Activated naive CD8-positive, alpha-beta T cell treated with anti-CD3 and anti-CD28 coated beads, Interleukin-2, amount 10 ng/mL, durations not matched to agents 7 days and 5 days (primary cell): Measurements from ENCODE around the gene MOB3A. TPM values are rescaled to one million over a fixed set of nuclear protein-coding genes. Genes with fewer than 3 reads are reported as not detected.
A peak's percentile ranks its signal among the peaks of the same experiment; 100 is the strongest.

Experiments used
- ATAC-seq: fragments of 150-1000 bp; cut with Tn5 transposase; one replicate; pipeline ENCODE4 v1.10.0; 2021; ENCODE audit warnings: low read depth, moderate library complexity
- POLR2A ChIA-PET: fragments of 350-600 bp; sonication (Branson Sonifier 250); formaldehyde crosslinking; loops from one replicate; lab custom pipeline; 2021; ENCODE audit warnings: antibody characterized with exemption; lab: Charles Lee
- DNase-seq: peaks from one replicate; pipeline ENCODE4 v3.0.0; 2021
- H3K27ac Mint-ChIP-seq: one replicate; pipeline ENCODE4 v1.8.0; 2022; ENCODE audit warnings: mild to moderate bottlenecking, mixed read lengths
- H3K27me3 Mint-ChIP-seq: one replicate; pipeline ENCODE4 v1.8.0; 2022; ENCODE audit warnings: mild to moderate bottlenecking, moderate library complexity, mixed read lengths
- H3K36me3 Mint-ChIP-seq: one replicate; pipeline ENCODE4 v1.8.0; 2021; ENCODE audit warnings: mild to moderate bottlenecking, mixed read lengths
- H3K4me1 Mint-ChIP-seq: one replicate; pipeline ENCODE4 v1.8.0; 2021; ENCODE audit warnings: mixed read lengths
- H3K4me3 Mint-ChIP-seq: one replicate; pipeline ENCODE4 v1.8.0; 2022; ENCODE audit warnings: mild to moderate bottlenecking, moderate library complexity, mixed read lengths
- H3K9me3 Mint-ChIP-seq: one replicate; pipeline ENCODE4 v1.8.0; 2021; ENCODE audit warnings: mixed read lengths
- total RNA-seq, 2 experiments: library from RNA; stranded (reverse); gene quantifications; one replicate each; pipeline ENCODE4 v1.2.3, GENCODE V29; 2021

The MOB3A gene
- total RNA-seq, 2 experiments from 2014 or later = 190 to 200 TPM

DNA sequence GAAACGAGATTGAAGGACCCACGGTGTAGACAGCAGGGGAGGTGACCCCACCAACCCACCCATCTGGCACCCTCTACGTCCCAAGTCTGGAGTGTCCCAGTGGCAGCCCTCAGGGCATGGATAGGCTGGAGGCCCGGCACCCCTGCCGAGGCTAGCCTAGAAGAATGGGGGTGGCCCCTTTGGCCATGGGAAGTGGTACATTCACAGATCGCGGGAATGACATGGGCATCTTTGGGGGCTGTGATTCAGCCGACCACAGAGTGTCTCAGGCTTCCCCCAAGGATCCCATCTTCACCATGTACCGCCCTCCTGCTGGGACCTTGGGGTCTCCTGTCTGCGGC, 33.8 kb downstream of the MOB3A start:
- ATAC-seq (no peak), DNase-seq (no peak)
- Mint-ChIP-seq H3K36me3 (no peaks in the 10 kb centered on the region), H3K4me3 (peak overlapping the region; percentile 91), H3K27ac (peak overlapping the region; percentile 90), H3K4me1 (peaks cover 17% of the 10 kb centered on the region), H3K9me3 (no peaks in the 10 kb centered on the region), H3K27me3 (no peaks in the 10 kb centered on the region)
- POLR2A ChIA-PET = interaction anchor here (0.6 to 4.6 kb wide), 8 partner anchors 11 to 124 kb away, joined by 3 to 73 read pairs (median 6); partner anchors contain the start of genes MKNK2 and MOB3A

DNA sequence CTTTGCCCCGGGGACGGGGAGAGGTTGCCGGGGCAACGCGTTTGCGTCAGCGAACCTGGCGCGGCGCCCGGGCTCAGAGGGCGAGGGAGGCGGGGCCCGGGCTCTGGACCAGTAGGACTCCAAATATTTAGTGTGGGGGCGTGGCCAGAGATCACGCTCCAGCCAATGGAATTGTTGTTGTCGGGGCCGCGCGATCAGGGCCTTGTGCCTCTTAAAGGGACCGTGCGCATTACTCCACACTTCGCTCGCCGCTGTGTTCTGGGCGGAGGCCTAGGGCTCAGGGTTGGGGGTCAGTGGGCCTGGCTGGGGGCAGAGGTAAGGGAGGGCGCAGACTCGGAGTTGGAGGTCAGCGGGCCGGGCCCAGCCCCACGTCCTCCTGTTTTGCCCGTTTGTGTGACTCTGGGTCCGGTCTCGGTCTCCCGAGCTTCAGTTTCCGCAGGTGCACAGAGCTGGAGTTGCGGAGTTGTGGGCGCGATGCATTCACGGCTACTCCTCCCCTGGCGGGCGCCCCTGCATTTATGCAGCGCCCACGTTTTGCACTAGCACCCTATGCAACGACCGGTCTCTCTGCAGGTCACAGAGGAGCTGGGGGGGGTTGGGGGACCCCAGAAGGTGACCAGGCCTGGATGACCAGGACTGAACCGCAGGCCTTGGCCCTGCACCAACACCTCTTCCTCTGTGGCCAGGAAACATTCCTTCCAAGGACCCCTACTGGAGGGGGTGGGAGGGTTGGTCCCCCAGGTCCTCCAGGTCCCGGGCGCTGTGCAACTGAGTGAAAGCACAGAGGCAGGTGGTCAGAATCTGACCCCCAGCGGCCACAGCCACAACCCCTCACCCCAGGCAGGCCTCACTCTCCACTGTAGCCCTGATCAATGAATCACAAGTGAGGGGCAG, 34.4 kb downstream of the MOB3A start:
- peaks cover 19% of the 10 kb centered on the region for H3K4me1 Mint-ChIP-seq
- no peaks in the 10 kb centered on the region for H3K36me3 Mint-ChIP-seq
- DNase-seq (peak; percentile 100), ATAC-seq (peak; percentile 91)
- peak overlapping the region; percentile 90 for H3K27ac Mint-ChIP-seq
- POLR2A ChIA-PET = interaction anchor here (0.5 to 4.6 kb wide), 9 partner anchors 11 to 764 kb away, joined by 3 to 73 read pairs (median 6); partner anchors contain the start of genes MKNK2 and MOB3A
- H3K4me3 Mint-ChIP-seq = peak overlapping the region; percentile 91
- no peaks in the 10 kb centered on the region for H3K27me3 Mint-ChIP-seq
- no peaks in the 10 kb centered on the region for H3K9me3 Mint-ChIP-seq

DNA sequence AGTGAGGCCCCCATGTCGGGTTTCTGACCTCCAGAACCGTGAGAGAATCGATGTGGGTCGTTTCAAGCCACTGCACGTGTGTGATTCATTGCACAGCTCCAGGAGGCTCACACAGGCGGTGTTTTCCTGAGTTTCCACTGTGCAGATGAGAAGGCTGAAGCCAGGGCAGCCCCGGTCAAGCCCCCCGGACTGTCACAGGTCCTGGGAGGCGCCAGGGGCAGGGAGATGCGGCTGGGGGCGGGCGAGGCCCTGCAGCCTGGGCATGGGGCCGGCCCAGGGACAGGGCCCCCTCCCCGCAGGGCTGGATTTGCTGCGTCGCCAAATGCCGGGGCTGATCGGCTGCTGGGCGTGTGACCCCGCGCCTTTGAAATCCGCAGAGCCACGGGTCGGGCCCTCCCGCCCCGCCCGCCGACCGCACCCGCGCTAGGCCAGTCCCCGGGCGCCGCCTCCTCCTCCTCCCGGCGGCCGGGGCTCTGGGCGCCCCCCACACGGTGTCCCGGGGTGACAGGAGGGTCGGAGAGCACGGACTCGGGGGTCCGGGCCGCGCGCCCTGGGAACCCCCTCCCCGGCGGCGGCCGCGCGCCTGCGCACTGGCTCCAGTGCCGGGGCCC, 35.1 kb downstream of the MOB3A start:
- POLR2A ChIA-PET = interaction anchor here (0.5 to 4.6 kb wide), 10 partner anchors 10 to 763 kb away, joined by 3 to 73 read pairs (median 5); partner anchors contain the start of genes MKNK2 and MOB3A
- no peak for DNase-seq
- H3K4me1 Mint-ChIP-seq = peaks cover 23% of the 10 kb centered on the region

DNA sequence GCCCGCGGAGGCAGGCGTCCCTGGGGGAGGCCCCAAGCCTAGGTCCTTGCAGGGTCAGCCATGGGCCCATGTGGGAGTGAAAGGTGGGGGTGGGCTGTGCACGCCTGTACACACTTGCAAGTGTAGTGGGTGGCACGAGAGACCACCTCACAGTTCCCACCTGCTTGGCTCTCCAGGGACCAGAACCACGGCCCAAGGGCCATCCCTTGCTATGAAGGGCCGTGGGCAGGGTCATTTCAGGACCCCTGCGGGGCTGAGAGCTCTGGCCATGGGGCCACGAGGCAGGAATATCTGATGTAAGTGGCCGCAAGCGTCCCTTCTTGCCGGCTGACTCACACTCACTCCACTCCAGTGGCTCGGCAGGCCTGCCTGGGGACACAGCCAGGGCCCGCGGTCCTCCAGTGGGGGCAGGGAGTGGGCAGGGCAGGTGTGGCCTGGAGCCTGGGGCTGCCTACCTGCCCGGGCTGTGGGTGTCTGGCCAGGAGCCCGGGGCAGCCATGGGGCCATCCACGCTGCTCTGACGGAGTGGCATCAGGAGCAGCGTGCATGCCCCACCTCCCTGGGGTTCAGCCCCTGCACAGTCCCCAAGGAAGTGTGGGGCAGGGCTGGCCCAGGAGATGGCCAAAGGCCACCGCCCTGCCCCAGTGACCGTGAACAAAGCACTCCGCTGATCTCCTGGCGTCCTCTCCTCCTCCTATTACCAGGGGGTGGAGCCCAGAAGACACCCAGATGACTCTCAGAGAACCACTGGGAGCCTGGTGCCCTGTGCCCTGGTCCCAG, 36.5 kb downstream of the MOB3A start:
- POLR2A ChIA-PET = interaction anchor here (1.2 to 4.6 kb wide), 4 partner anchors 9 to 24 kb away, joined by 4 to 73 read pairs (median 16); partner anchors contain the start of gene MKNK2
- peaks cover 32% of the 10 kb centered on the region for H3K4me1 Mint-ChIP-seq
- DNase-seq = no peak
- H3K4me3 Mint-ChIP-seq = peak overlapping the region; percentile 90
- ATAC-seq = no peak
- peak overlapping the region; percentile 98 for H3K27ac Mint-ChIP-seq
- H3K27me3 Mint-ChIP-seq = no peaks in the 10 kb centered on the region
- no peaks in the 10 kb centered on the region for H3K36me3 Mint-ChIP-seq
- no peaks in the 10 kb centered on the region for H3K9me3 Mint-ChIP-seq

More for the DNA sequence above, 35.1 kb downstream of the MOB3A start:
- Mint-ChIP-seq H3K36me3 (no peaks in the 10 kb centered on the region), H3K4me3 (peak overlapping the region; percentile 91), H3K27me3 (no peaks in the 10 kb centered on the region), H3K9me3 (no peaks in the 10 kb centered on the region), H3K27ac (peak overlapping the region; percentile 98)
- ATAC-seq = peak; percentile 40

DNA sequence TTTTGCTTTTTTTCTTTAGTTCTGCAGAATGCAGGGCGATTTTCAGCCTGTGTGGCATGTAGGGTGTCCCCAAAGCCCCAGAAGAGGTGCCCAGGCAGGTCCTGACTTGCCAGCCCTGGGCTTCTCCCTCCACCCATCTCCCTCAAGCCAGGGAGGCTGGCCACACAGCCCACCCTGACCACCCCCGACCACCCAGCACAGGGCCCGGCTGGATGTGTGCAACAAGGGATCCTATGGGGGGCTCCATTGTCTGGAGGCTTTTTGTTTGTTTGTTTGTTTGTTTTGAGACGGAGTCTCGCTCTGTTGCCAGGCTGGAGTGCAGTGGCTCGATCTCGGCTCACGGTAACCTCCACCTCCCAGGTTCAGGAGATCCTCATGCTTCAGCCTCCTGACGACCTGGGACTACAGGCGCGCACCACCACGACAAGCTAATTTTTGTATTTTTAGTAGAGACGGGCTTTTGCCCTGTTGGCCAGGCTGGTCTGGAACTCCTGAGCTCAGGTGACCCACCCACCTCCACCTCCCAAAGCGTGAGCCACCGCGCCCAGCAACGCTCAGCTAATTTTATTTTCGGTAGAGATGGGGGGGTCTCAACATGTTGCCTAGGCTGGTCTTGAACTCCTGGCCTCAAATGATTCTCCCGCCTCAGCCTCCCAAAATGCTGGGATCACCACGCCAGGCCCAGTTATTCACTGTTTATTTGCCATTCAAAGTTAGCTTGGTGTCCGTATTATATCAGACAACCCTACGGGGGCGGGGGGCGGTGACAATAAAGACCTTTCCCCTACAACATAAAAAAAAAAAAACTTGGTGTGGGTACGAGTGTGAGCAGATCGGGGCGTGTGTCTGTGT, 37.3 kb downstream of the MOB3A start:
- POLR2A ChIA-PET = interaction anchor here (1.2 to 1.5 kb wide), 2 partner anchors 9 to 17 kb away, joined by 4 read pairs; no protein-coding TSS in a partner anchor
- ATAC-seq (no peak), DNase-seq (no peak)
- Mint-ChIP-seq H3K27me3 (no peaks in the 10 kb centered on the region), H3K9me3 (no peaks in the 10 kb centered on the region), H3K4me3 (peak overlapping the region; percentile 13), H3K4me1 (peaks cover 33% of the 10 kb centered on the region), H3K27ac (peak overlapping the region; percentile 87), H3K36me3 (no peaks in the 10 kb centered on the region)

DNA sequence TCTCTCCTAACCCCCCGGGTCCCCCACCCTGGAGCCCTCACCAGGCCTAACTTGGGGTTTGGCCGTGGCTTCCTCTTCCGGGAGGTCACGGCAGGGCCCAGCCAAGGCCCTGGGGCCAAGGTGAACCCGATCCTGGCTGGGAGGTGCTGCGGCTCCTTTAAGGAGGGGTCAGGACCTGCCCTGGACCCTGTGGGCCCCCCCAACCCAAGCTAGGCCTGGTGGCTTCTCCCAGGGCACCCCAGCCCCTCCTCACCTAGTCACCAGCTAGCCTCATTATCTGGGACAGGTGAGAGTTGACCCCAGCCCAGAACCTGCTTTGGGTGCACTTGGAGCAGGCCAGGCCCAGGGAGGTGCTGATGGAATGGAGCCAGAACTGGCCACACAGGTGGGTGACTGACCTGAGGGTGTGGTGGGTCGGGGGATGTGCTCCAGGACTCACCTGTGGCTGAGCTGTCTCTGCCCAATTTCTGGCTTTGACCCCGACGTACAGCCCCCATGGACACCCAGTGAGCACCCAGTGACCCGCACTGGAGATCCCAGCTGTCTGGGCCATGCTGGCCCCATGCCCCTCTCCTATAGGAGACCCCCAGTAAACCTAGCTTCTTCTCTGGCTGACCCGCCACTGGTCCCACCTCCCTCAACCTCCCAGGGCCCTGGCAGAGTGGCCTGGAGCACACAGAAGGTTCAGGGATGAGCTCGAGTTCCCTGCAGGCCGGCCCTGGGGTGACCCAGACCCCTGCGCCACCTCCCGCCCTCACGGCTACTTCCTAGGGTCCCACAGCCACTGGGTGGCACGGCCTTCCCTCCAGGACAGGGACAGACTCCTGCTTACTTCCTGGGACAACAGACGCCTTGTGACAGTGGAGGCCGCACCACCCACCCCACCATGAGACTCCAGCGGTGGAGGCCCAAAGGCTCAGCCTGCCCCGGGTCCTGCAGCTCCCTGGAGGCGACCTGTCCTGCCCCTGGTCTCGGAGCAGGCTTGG, 38.3 kb downstream of the MOB3A start:
- Mint-ChIP-seq H3K27me3 (no peaks in the 10 kb centered on the region), H3K4me1 (peaks cover 33% of the 10 kb centered on the region), H3K4me3 (peak overlapping the region; percentile 79), H3K36me3 (no peaks in the 10 kb centered on the region), H3K27ac (peak overlapping the region; percentile 87), H3K9me3 (no peaks in the 10 kb centered on the region)
- ATAC-seq (no peak), DNase-seq (no peak)
- POLR2A ChIA-PET = interaction anchor here (0.6 to 1.5 kb wide), 3 partner anchors 9 to 16 kb away, joined by 4 to 6 read pairs (median 4); no protein-coding TSS in a partner anchor

DNA sequence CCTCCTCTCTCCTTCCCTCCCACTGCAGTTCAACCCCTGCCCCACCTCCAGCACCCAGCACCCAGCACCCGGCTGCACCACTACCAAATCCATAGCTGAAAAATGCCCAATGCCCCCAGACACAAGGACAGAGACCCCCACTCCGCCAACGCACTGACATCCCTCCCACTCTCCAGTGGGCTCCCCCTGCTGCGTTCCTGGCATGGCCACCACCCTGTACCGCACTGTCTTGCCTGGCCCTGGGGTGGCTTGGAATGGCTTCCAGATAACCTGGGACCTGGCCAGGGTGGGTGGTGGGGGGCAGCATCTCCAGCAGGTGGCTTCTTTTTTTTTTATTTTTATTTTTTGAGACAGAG, 39.3 kb downstream of the MOB3A start:
- ATAC-seq (no peak), DNase-seq (no peak)
- no peaks in the 10 kb centered on the region for H3K9me3 Mint-ChIP-seq
- H3K27ac Mint-ChIP-seq = peak overlapping the region; percentile 87
- no peaks in the 10 kb centered on the region for H3K27me3 Mint-ChIP-seq
- no peaks in the 10 kb centered on the region for H3K36me3 Mint-ChIP-seq
- H3K4me3 Mint-ChIP-seq = peak overlapping the region; percentile 79
- H3K4me1 Mint-ChIP-seq = peaks cover 32% of the 10 kb centered on the region
- POLR2A ChIA-PET = interaction anchor here (0.7 kb wide), 1 partner anchor 28 kb away, joined by 5 read pairs; no protein-coding TSS in a partner anchor

DNA sequence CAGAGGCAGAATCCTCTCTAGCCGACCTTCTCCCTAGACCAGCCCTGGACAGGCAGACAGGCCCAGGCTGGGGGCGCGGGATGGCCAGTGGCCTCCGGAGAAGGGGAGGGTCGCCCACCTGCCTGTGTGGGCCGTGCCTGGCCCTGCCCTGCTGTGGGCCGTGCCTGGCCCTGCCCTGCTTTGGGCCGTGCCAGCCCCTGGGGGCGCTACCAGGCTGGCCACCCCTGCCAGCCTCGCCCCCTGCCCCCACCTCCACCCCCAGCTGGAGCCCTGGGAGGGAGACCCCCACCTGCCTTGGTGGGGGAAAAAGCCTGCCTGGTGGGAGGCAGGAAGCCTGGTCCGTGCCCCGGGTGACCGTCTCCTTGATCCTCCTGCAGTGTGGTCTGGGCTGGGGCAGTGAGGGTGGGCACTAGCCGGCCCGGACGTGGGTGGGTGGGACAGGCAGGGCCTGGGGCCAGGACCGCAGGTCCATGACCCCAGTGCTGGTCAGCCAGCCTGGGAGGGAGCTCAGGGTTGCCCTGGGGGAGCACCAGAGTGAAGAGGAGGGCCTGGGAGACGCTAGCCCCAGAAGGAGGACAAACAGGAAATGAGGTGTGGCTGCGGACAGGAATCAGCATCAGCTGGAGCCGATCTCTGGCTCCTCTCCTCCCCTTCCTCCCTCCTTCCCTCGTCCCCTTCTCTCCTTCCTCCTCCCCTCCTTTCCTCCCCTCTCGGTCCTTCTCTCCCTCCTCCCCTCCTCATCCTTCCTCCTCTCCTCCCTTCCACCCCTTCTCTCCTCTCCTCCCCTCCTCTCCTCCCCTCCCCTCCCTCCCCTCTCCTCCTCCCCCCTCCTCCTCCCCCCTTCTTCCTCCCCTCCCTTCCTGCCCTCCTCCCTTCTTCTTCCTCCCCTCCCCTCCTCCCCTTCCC, 39.9 kb downstream of the MOB3A start:
- POLR2A ChIA-PET = interaction anchor here (0.7 to 0.8 kb wide), 3 partner anchors 9 to 33 kb away, joined by 3 to 5 read pairs (median 4); no protein-coding TSS in a partner anchor
- ATAC-seq (no peak), DNase-seq (no peak)
- H3K4me3 Mint-ChIP-seq = peak overlapping the region; percentile 79
- peaks cover 35% of the 10 kb centered on the region for H3K4me1 Mint-ChIP-seq
- no peaks in the 10 kb centered on the region for H3K27me3 Mint-ChIP-seq
- H3K27ac Mint-ChIP-seq = peak overlapping the region; percentile 94
- no peaks in the 10 kb centered on the region for H3K36me3 Mint-ChIP-seq
- no peaks in the 10 kb centered on the region for H3K9me3 Mint-ChIP-seq

DNA sequence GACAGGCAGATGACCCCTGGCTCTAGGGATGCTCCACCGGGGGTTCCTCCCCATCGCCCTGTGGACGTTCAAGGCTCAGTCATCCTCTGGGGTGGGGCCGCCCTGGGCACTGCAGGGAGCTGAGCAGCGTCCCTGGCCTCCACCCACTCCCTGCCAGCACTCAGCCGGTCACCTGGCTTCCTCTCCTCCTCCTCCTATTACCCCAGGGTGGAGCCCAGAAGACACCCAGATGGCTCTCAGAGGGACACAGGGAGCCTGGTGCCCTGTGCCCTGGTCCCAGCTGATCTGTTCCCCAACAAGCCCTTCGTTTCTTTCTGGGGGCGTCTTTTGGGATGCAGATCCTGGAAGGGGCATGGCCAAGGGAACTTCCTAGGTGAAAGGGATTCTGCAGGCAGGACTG, 41.4 kb downstream of the MOB3A start:
- H3K27ac Mint-ChIP-seq = peak overlapping the region; percentile 79
- ATAC-seq (no peak), DNase-seq (no peak)
- H3K9me3 Mint-ChIP-seq = no peaks in the 10 kb centered on the region
- peak overlapping the region; percentile 21 for H3K4me3 Mint-ChIP-seq
- no peaks in the 10 kb centered on the region for H3K27me3 Mint-ChIP-seq
- peaks cover 31% of the 10 kb centered on the region for H3K4me1 Mint-ChIP-seq
- peaks cover 3% of the 10 kb centered on the region for H3K36me3 Mint-ChIP-seq
- POLR2A ChIA-PET = no interaction called here

DNA sequence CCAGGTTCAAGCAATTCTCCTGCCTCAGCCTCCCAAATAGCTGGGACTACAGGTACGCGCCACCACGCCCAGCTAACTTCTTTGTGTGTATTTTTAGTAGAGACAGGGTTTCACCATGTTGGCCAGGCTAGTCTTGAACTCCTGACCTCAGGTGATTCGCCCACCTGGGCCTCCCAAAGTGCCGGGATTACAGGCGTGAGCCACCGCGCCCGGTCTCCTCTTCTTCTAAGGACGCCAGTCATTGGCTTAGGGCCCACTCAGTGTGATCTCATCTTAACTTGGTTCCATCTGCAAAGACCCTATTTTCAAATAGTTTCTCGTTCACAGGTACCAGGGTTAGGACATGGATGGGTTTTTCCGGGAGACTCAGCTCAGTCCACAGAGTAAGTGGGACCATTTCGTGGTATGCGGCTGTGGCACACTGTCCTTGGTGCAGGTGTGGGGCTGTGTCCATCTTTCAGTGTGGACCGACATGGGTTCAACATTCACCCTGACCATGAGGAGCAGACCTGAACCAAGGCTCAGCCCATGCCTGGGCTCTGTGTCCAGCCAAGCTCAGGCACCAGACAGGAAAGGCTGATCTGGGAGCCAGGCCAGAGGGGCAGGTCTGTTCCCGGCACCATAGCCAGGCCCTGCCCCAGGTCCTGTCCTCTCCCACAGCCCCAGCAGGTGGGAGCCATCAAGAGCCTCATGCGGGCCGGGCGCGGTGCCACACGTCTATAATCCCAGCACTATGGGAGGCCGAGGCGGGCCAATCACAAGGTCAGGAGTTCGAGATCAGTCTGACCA, 42.3 kb downstream of the MOB3A start:
- Mint-ChIP-seq H3K4me1 (peaks cover 32% of the 10 kb centered on the region), H3K27ac (peak overlapping the region; percentile 96), H3K27me3 (no peaks in the 10 kb centered on the region), H3K4me3 (no peak overlapping the region), H3K36me3 (peaks cover 7% of the 10 kb centered on the region), H3K9me3 (no peaks in the 10 kb centered on the region)
- POLR2A ChIA-PET = interaction anchor here (2.8 to 5.2 kb wide), 3 partner anchors 8 to 30 kb away, joined by 48 to 73 read pairs (median 56); no protein-coding TSS in a partner anchor
- no peak for ATAC-seq
- DNase-seq = no peak
